HG02623 (cell line): ENCODE measurements around the gene ASXL1.
A peak's percentile ranks its signal among the peaks of the same experiment; 100 is the strongest.
"Not testable (repeated sequence)": the region's sequence is repeated elsewhere in the genome, so short reads cannot be mapped to it uniquely, and the experiment has no call there.

ENCODE experiments used
- ATAC-seq: cut with Tn5 transposase; IDR thresholded peaks from one replicate; pipeline ENCODE4 v1.9.1; 2021; ENCODE audit warnings: moderate library complexity; ENCODE audit not compliant: unreplicated experiment

ASXL1 gene

GRCh38 chr20:32336918-32337347 lies 21.2 kb upstream of the ASXL1 start:
- ATAC-seq = no peak

GRCh38 chr20:32337937-32338661 lies 20.0 kb upstream of the ASXL1 start:
- ATAC-seq = no peak

GRCh38 chr20:32338665-32339064 lies 19.5 kb upstream of the ASXL1 start:
- ATAC-seq = no peak

- no peak for ATAC-seq
Measured at GRCh38 chr20:32339116-32339515, 19.0 kb upstream of the ASXL1 start.

- not testable (repeated sequence) for ATAC-seq
Measured at GRCh38 chr20:32341053-32341452, 17.1 kb upstream of the ASXL1 start.

GRCh38 chr20:32343439-32343838 lies 14.7 kb upstream of the ASXL1 start:
- ATAC-seq = no peak

- no peak for ATAC-seq
Measured at GRCh38 chr20:32344835-32345506, 13.2 kb upstream of the ASXL1 start.

GRCh38 chr20:32348207-32348606 lies 9.9 kb upstream of the ASXL1 start:
- no peak for ATAC-seq

GRCh38 chr20:32350421-32350820 lies 7.7 kb upstream of the ASXL1 start:
- ATAC-seq = no peak

GRCh38 chr20:32352121-32352720 lies 5.9 kb upstream of the ASXL1 start:
- no peak for ATAC-seq

GRCh38 chr20:32353848-32354496 lies 4.2 kb upstream of the ASXL1 start:
- ATAC-seq = no peak

- ATAC-seq = no peak
Measured at GRCh38 chr20:32354592-32355416, 3.3 kb upstream of the ASXL1 start.

- no peak for ATAC-seq
Measured at GRCh38 chr20:32355417-32355841, 2.7 kb upstream of the ASXL1 start.

GRCh38 chr20:32355907-32356621 lies 2.1 kb upstream of the ASXL1 start:
- not testable (repeated sequence) for ATAC-seq

- no peak for ATAC-seq
Measured at GRCh38 chr20:32356622-32357374, 1.3 kb upstream of the ASXL1 start.

- ATAC-seq = no peak
Measured at GRCh38 chr20:32357375-32357868, 709 bp upstream of the ASXL1 start.

GRCh38 chr20:32358632-32358882 lies 426 bp downstream of the ASXL1 start:
- ATAC-seq = no peak

- ATAC-seq = peak; percentile 20
Measured at GRCh38 chr20:32358883-32359632, 927 bp downstream of the ASXL1 start.
